ENCODE measurements around the gene SMIM41.

Gene SMIM41

DNA sequence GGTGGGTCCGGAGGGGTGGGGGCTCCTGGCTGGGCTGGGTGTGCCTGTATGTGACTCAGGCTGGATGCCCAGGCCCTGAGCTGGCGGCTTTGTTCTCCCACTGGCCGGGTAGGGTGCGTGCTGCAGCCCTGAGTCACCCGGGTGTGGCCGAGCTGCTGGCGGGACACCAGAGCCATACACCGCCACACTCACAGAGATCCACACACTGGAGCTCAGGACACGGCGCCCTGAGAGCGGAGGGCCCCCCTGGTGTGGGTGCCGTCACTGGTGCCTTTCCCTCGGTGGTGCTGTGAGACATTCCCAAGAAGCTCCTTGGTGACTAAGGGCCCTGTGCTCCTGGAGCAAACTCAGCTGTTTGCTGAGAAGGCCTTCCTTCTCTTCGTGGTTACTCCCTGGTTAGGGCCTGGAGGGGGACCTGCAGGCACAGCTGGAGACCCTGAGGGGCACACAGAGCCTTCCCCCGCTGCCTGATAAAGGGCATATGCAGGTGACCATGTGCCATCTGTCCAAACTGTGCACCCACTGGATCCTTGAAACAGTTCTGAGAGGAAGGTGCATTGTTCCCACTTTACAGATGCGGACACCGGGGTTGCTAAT, 68.0 kb downstream of the SMIM41 start:
- no peak for DNase-seq (ENCODE audit: low read depth in 3 of 3)

DNA sequence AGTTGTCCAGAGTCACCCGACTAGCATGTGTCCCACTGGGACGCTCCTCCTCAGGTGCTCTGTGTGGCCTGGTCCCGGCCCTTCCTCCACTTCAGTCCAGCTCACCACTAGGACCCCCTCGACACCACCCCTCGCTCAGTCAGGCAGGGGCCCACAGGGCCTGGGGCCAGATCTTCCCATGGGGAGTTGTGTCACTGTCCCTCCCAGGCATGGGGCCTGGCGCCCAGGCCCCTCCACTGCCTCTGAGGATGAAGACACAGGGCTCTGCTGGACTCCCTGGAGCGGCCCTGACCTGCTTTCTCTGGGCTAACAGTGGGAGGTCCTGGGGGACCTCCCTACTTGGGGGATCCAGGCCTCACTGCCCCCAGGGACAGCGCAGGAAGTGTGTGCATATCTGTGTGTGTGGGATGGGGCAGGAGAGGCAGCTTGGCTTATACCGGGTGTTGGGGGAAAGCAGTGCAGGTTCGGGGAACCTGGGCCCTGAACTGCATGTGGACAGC, 68.5 kb downstream of the SMIM41 start:
- DNase-seq (ENCODE audit: low read depth in 3 of 3) = no peak

DNA sequence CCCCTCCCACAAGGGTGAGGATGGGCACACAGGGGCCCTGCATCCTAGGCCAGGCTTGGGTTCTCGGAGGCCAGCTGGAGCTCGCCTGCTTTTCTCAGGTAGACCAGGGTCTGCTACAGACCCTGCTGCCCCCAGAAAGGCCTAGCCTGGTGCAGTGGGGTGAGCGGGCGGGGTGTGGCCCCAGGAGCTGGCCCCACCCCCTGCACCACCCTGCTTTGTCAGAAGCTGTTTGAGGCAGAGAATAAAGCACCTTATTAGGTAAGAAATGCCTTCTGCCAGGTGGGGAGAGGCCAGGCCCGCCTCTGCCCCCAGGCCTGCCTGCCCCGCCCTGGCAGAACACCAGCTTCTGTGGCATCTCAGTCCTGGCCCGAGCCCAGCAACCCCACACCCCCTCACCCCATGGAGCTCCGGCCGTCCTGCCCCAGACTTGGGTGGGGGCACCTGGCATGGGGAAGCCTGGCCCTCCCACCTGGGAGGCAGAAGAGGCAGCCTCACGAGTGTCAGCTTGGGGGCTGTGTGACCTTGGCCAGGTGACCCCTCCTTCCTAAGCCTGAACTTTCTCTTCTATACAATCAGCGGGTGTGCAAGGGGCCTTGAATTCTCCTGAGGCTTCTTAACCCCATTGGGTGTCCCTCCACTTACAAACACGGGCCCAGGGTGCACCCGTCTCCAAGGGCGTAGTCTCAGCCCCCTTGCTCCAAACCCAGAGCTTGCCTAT, 69.1 kb downstream of the SMIM41 start:
- no peak for DNase-seq (ENCODE audit: low read depth in 3 of 3)

DNA sequence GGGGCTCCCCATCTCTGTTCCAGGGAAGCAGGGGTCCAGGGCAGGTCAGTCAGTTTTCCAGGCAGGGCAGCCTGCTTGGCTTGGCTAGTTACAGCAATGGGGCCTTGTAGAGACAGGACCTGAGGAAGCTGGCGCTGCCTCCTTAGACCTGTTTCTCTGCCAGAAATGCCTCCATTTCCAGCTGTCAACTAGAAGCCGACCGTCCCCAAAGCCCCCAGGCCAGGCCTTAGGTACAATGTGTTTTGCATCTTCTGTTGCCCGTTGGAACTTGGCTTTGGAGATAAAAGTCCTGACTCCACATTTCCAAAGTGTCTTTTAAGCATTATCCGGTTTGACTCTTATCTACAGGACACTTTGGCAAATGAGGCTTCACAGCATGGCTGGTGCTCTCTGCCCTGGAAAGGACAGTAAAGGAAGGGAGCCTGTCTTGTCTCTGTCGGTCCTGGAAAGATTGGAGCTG, 69.7 kb downstream of the SMIM41 start:
- DNase-seq (ENCODE audit: low read depth in 3 of 3) = no peak

DNA sequence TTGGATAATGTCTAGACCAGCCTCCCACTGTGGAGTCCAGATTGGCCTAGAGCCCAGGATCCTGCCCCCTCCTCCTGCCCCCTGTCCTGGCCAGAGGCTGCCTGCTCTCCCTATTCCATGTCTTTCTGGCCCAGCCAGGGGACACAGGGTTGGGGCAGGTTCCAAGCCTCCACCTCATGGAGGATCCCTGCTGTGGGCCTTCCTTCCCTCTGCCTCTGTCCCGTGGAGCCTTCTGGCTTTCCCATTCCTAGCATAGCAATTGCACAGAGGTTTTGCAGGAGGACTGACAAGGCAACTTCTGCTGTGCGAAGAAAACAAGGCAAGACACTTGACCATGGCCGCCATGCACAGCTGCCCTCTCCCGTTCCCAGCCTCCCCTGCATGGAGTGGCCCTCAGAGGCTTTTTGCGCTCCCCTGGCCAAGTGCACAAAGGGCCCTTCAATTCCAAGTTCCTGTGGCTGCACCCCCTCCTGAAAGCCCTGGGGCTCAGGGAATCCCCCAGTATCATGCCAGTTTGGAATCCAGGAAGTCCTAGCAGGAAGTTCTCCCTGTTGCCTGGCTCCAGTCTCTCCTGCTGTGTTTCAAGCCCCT, 70.2 kb downstream of the SMIM41 start:
- no peak for DNase-seq (ENCODE audit: low read depth in 3 of 3)

DNA sequence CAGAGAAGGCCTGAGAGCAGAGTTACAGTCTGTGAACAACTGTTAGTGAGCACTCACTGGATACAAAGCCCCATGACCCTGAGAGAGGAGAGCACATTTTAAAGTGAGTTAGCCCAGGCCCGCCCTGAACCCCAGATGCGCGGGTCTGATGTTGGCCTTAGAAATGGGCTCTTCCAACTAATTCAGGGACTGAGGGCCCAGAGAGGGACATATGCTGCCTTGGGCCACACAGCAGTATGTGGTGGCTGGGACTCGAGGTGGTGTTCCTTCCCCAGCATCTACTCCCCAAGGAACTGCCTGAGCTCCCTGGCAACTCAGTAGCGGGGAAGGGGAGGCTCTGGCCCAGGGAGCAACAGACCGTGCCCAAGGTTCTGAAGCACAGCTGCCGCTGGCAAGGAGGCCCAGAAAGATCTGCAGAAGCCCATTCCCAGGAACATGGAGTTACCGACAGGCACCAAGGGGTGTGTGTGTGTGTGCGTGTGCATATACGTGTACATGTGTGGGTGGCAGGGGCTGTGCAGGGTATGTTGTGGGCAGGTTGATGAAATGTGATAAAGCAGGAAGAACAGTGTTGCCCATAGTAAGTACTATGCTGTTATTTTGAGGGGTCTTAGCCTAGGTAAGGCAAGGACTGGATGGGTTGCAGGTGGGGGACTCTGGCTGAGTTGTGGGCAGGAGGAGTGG, 71.8 kb downstream of the SMIM41 start:
- no peak for DNase-seq (ENCODE audit: low read depth in 3 of 3)

DNA sequence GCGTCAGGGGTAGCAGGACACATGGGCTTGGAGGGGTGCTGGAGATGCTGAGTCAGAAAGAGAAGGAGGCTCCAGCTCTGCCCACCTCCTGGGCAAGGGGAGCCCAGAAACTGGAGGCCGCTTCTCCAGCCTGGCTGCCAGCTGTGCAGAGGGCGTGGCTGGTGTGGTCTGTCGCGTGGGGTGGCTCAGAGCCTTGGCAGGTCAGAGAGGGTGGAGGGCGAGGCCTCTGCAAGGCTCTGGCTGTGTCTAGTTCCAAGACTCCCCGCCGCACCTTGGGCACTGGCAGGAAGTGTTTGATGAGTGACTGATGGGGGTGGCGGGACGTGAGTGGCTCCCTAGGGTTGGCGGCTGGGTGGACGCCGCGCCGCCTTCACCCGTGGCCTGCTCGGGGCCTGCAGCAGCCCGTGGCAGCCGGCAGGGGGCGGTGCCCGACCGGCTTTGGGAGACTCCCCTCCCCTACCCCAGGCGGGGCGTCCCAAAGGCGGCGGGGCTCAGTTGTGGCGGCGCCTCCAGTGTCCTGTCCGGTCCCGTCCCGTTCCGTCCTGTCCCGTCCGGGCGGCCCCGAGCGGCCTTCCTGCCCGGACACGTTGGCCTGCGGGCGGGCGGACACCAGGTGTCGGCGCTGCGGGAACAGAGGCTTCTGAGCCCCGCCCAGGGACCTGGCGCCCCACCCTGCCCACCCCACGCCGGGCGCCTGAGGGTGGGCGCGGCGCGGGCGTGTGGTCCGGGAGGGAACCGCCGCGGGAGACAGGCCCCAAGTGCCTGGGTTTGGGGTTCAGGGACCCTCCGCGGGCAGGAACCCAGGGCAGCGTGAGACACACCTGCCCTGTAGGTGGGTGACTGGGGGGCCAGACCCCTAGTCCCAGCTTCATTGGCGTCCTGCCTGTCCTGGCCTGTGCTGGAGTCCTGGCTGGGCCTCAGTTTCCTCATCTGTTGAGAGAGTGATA, 72.6 kb downstream of the SMIM41 start:
- DNase-seq (ENCODE audit: low read depth in 3 of 3) = peak; percentile 42 to 61 (median 47)

DNA sequence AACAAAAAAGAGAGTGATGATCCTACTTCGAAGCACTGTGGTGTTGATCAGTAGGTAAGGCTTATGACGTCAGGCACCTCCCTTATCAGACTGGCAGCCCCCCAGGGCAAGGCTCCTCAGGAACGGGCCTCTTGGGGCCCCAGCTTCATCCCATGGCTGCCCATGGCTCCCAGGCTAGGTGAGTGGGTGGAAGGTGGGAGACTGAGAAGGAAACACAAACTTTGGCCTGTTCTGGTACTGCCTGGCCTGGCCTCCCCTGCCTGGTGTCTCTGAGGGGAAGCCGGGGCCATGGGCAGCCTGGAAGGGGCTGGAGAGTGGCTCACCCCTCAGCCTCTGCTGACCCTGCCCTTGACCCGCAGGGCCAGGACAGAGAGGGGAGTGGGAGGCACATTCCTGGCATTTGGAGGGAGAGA, 73.4 kb downstream of the SMIM41 start:
- DNase-seq (ENCODE audit: low read depth in 3 of 3) = no peak

DNA sequence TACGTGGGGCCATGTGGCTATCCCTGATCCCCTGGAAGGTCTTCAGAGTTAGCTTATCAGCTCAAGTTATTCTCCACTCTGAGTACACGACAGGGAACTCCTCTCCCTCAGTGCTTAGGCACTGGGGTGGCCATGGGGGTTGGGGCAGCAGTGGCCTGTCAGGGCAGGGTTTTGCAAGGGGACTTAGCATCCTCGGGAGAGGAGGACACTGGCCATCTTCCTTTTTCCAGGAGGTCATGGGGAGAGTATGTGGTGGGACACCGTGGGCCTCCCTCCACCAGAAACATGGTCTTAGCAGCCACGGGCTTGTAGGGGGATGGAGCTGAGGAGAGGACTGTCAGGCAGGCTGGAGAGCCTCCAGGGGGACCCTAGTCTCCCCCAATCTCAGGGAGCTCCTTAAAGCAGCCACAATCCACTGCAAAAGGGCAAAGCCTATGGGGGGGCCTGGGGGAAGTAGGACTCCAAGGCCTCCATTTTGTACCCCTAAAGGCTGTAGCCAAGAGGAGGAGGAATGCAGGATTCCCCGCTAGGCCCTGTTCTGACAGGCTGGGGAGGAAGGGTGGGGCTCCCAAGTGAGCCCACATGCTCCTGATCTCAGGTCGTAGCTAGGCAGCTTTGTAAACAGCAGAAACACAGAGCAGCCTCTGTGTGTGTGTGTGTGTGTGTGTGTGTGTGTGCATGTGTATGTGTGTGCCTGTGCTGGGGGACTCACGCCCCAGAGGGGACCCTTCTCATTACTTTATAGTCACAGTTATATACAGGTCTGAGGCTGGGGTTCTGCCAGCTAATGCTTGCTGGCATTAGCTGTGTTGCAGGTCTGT, 75.8 kb downstream of the SMIM41 start:
- no peak for DNase-seq (ENCODE audit: low read depth in 3 of 3)

DNA sequence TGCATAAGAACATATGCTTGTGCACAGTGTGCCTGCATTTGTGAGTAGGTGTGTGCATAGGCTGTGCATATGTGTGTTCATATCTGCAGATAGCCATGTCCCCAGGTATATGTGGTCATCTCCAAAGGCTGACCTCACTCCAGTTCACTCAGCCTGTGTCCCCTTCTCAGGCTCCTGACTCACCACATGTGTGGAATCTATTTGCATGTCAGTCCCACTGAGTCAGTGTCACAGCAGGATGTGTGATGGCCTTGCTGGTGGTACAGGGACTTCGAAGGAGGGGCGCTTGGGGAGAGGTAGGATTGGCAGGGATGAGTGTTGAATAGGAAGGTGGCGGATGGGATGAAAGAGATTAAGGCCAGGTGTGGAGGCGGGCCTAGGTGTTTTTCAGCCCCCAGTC, 76.8 kb downstream of the SMIM41 start:
- no peak for DNase-seq (ENCODE audit: low read depth in 3 of 3)

DNA sequence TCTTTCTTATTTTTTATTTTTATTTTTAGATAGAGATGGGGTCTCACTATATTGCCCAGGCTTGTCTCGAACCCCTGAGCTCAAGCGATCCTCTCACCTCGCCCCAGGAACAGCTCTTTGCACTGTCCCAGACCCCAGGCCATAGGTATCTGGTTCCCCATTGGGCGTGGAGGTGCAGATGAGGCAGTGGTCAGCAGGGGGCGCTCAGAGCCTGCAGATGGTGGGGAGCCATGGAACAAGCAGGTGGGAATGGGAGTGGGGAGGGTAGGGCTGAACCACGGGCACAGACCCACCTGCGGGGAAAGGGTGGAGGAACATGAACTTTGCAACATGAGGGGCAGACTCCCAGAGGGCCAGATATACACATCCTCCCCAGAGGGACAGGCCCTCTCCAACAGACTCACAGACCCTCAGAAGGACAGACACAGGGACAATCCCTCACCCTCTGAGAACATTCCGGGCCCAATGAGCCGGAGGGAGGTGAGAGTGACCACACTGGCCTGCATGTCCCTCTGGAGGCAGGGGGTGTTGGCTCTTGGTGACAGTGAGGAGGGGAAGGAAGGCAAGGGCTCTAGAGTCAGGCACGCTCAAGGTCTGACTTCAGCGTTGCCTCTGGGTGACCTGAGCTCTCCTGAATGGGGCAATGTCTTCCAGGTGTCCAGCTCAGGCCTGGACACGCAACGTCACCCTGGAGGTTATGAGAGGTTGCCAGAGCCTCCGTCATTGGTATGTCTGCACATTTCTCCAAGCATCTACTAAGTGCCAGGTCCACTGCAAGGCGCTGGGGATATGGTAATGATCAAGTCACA, 77.5 kb downstream of the SMIM41 start:
- peak; percentile 53 to 70 (median 57) for DNase-seq (ENCODE audit: low read depth in 3 of 3)

DNA sequence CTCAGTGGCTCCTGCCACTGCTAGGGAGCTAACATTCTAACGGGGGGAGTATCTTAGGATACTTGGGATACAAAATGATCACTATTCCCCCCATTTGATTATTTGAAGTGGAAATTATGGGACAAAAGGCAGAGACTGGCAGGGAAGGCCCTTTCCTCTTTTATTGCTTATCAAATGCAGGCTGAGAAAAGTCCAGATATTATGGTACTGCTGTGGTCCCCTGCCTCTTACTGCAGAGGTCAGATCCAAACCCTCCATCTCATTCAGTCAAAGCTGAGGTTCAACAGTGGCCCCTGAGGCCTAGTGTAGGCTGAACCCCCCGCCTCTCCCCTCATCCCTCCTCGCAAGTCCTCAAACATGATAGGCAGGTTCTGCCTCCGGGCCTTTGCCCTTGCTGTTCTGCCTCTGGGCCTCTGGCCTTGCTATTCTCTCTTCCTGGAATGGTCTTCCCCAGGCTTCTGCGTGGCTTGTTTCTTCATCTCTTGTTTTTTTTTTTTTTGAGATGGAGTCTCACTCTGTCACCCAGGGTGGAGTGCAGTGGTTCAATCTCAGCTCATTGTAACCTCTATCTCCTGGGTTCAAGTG, 78.2 kb downstream of the SMIM41 start:
- no peak for DNase-seq (ENCODE audit: low read depth in 3 of 3)
